IPS-20b (cell line): ENCODE results near the gene ZW10.

Source experiments
- H3K27ac ChIP-seq: one replicate; pipeline ENCODE4 v1.5.1; 2013; ENCODE audit warnings: low read length
- H3K27me3 ChIP-seq: 2 replicates; pipeline ENCODE4 v1.6.1; 2013; ENCODE audit warnings: mild to moderate bottlenecking, low read length, inconsistent platforms; ENCODE audit not compliant: insufficient read depth
- H3K36me3 ChIP-seq: 2 replicates; pipeline ENCODE4 v1.6.1; 2013; ENCODE audit warnings: low read depth, mild to moderate bottlenecking, inconsistent platforms, low read length, moderate library complexity; ENCODE audit not compliant: insufficient read depth
- H3K4me1 ChIP-seq: 2 replicates; pipeline ENCODE4 v1.6.1; 2013; ENCODE audit warnings: mild to moderate bottlenecking, control low read depth, inconsistent platforms, low read length, moderate library complexity; ENCODE audit not compliant: insufficient read depth
- H3K4me3 ChIP-seq: 2 replicates; pipeline ENCODE4 v1.5.1; 2013; ENCODE audit warnings: mild to moderate bottlenecking, low read length, inconsistent platforms
- H3K9ac ChIP-seq: 2 replicates; pipeline ENCODE4 v1.6.1; 2013; ENCODE audit warnings: low read depth, mild to moderate bottlenecking, inconsistent platforms, low read length, moderate library complexity
- H3K9me3 ChIP-seq: 2 replicates; pipeline ENCODE4 v1.6.1; 2013; ENCODE audit warnings: mild to moderate bottlenecking, low read depth, low read length, inconsistent platforms; ENCODE audit not compliant: insufficient read depth

ZW10 gene

GRCh38 chr11:113773416-113774173 lies at the start of gene ZW10:
Gene ZW10 (minus strand): TSS chr11:113773692. CDS start chr11:113773666, 26 bp downstream.
- Histone ChIP-seq H3K9ac (peak within 1 kb of the TSS; percentile 92), H3K4me1 (no peaks in the 10 kb centered on the region), H3K27ac (peak within 1 kb of the TSS; percentile 37)

GRCh38 chr11:113818426-113818825 lies 44.9 kb upstream of the ZW10 start:
- Histone ChIP-seq H3K27me3 (no peaks in the 10 kb centered on the region), H3K9me3 (no peaks in the 10 kb centered on the region), H3K27ac (no peak overlapping the region), H3K4me1 (no peaks in the 10 kb centered on the region; the same call in 1 of the 2 replicates), H3K9ac (no peak overlapping the region), H3K4me3 (no peak overlapping the region), H3K36me3 (peaks cover 74% of the 10 kb centered on the region)

More at GRCh38 chr11:113773416-113774173, at the start of gene ZW10:
- H3K4me3 ChIP-seq: peak within 1 kb of the TSS; percentile 85
- peaks cover 18% of the 10 kb centered on the region; the same call in 1 of the 2 replicates for H3K36me3 ChIP-seq
- H3K9me3 ChIP-seq: no peaks in the 10 kb centered on the region
- peaks cover 11% of the 10 kb centered on the region; the same call in 1 of the 2 replicates for H3K27me3 ChIP-seq

- H3K4me1 ChIP-seq: no peaks in the 10 kb centered on the region; the same call in 1 of the 2 replicates
- no peak overlapping the region for H3K9ac ChIP-seq
- H3K4me3 ChIP-seq: no peak overlapping the region
- H3K36me3 ChIP-seq: peaks cover 74% of the 10 kb centered on the region
- no peak overlapping the region for H3K27ac ChIP-seq
- no peaks in the 10 kb centered on the region for H3K9me3 ChIP-seq
- no peaks in the 10 kb centered on the region for H3K27me3 ChIP-seq
Measured at GRCh38 chr11:113817626-113818025, 44.1 kb upstream of the ZW10 start.

- no peaks in the 10 kb centered on the region for H3K27me3 ChIP-seq
- H3K4me3 ChIP-seq: no peak overlapping the region
- no peak overlapping the region for H3K27ac ChIP-seq
- H3K9ac ChIP-seq: no peak overlapping the region
- no peaks in the 10 kb centered on the region; the same call in 1 of the 2 replicates for H3K4me1 ChIP-seq
- no peaks in the 10 kb centered on the region for H3K9me3 ChIP-seq
- peaks cover 74% of the 10 kb centered on the region for H3K36me3 ChIP-seq
Measured at GRCh38 chr11:113817162-113817561, 43.7 kb upstream of the ZW10 start.

GRCh38 chr11:113814181-113814580 lies 40.7 kb upstream of the ZW10 start:
- H3K9ac ChIP-seq: no peak overlapping the region
- no peak overlapping the region for H3K4me3 ChIP-seq
- H3K36me3 ChIP-seq: peaks cover 79% of the 10 kb centered on the region
- H3K27ac ChIP-seq: no peak overlapping the region
- no peaks in the 10 kb centered on the region; the same call in 1 of the 2 replicates for H3K4me1 ChIP-seq
- no peaks in the 10 kb centered on the region for H3K9me3 ChIP-seq
- no peaks in the 10 kb centered on the region for H3K27me3 ChIP-seq

- Histone ChIP-seq H3K9me3 (no peaks in the 10 kb centered on the region), H3K4me3 (no peak overlapping the region), H3K27ac (no peak overlapping the region), H3K9ac (no peak overlapping the region), H3K36me3 (peaks cover 97% of the 10 kb centered on the region), H3K4me1 (no peaks in the 10 kb centered on the region; the same call in 1 of the 2 replicates), H3K27me3 (no peaks in the 10 kb centered on the region)
Measured at GRCh38 chr11:113808931-113809330, 35.4 kb upstream of the ZW10 start.

- Histone ChIP-seq H3K36me3 (peaks cover 97% of the 10 kb centered on the region), H3K27ac (no peak overlapping the region), H3K4me1 (no peaks in the 10 kb centered on the region), H3K9ac (no peak overlapping the region), H3K9me3 (no peaks in the 10 kb centered on the region), H3K27me3 (no peaks in the 10 kb centered on the region), H3K4me3 (no peak overlapping the region)
Measured at GRCh38 chr11:113806406-113806805, 32.9 kb upstream of the ZW10 start.

GRCh38 chr11:113805640-113806039 lies 32.1 kb upstream of the ZW10 start:
- no peaks in the 10 kb centered on the region for H3K4me1 ChIP-seq
- peaks cover 97% of the 10 kb centered on the region for H3K36me3 ChIP-seq

GRCh38 chr11:113802621-113803020 lies 29.1 kb upstream of the ZW10 start:
- H3K4me3 ChIP-seq: no peak overlapping the region
- no peak overlapping the region for H3K9ac ChIP-seq
- H3K36me3 ChIP-seq: peaks cover 95% of the 10 kb centered on the region
- H3K27ac ChIP-seq: no peak overlapping the region
- H3K27me3 ChIP-seq: no peaks in the 10 kb centered on the region
- H3K4me1 ChIP-seq: no peaks in the 10 kb centered on the region
- no peaks in the 10 kb centered on the region for H3K9me3 ChIP-seq

More at GRCh38 chr11:113805640-113806039, 32.1 kb upstream of the ZW10 start:
- Histone ChIP-seq H3K27ac (no peak overlapping the region), H3K9me3 (no peaks in the 10 kb centered on the region), H3K9ac (no peak overlapping the region), H3K4me3 (no peak overlapping the region), H3K27me3 (no peaks in the 10 kb centered on the region)

- Histone ChIP-seq H3K4me3 (no peak overlapping the region), H3K9ac (no peak overlapping the region), H3K27ac (no peak overlapping the region), H3K4me1 (no peaks in the 10 kb centered on the region), H3K36me3 (peaks cover 47% of the 10 kb centered on the region), H3K27me3 (no peaks in the 10 kb centered on the region), H3K9me3 (0 out of 2 replicates have a peak, but pooled peaks cover 4% of the 10 kb centered on the region)
Measured at GRCh38 chr11:113796663-113797259, 23.3 kb upstream of the ZW10 start.

- Histone ChIP-seq H3K36me3 (no peaks in the 10 kb centered on the region), H3K27me3 (no peaks in the 10 kb centered on the region; the same call in 1 of the 2 replicates), H3K27ac (no peak overlapping the region)
Measured at GRCh38 chr11:113789675-113790320, 16.3 kb upstream of the ZW10 start.

More at GRCh38 chr11:113789675-113790320, 16.3 kb upstream of the ZW10 start:
- Histone ChIP-seq H3K9ac (no peak overlapping the region), H3K4me3 (no peak overlapping the region), H3K4me1 (no peaks in the 10 kb centered on the region), H3K9me3 (no peaks in the 10 kb centered on the region)
